A549 (cell line): ENCODE results near the gene TPO. TPM values are rescaled to one million over a fixed set of nuclear protein-coding genes. Genes with fewer than 3 reads are reported as not detected.

ENCODE experiments used
- ATAC-seq, 2 experiments: fragments of 200-7000 bp in 1 of 2; fragments of >200 bp in 1 of 2; cut with Nextera tagmentation in 1 of 2; cut with Tn5 transposase in 1 of 2; 3 replicates each; pipeline versions ENCODE4 v1.8.0 to v1.9.1; 2018 to 2020; ENCODE audit warnings: mild to moderate bottlenecking in 1 of 2, moderate library complexity in 1 of 2
- CTCF ChIA-PET: fragments of 300-600 bp; sonication (Branson Sonifier 250); formaldehyde crosslinking; extraction: SDS; loops from one replicate; lab custom pipeline; 2021; ENCODE audit warnings: antibody characterized with exemption, inconsistent platforms; lab: Yijun Ruan, JAX
- POLR2A ChIA-PET: fragments of 350-600 bp; formaldehyde crosslinking; extraction: SDS; loops from one replicate; lab custom pipeline; 2021; ENCODE audit warnings: antibody characterized with exemption, inconsistent platforms; lab: Yijun Ruan, JAX
- DNase-seq, 2 experiments: peaks; one replicate each; pipeline versions ENCODE4 v3.0.0 to v3.0.0-alpha.2; 2011 to 2016; ENCODE audit warnings: low read depth in 1 of 2, low spot score in 1 of 2
- FAIRE-seq: peaks from 2 replicates; lab custom pipeline; 2011; peaks lifted over from hg19 to GRCh38; lab: Jason Lieb, UNC
- H3K27ac ChIP-seq, 2 experiments: fragments of >200 bp; sonication (Bioruptor Twin); formaldehyde crosslinking; 3 replicates each; pipeline ENCODE4 v1.5.1; 2016 to 2017
- H3K4me1 ChIP-seq: fragments of >200 bp; sonication (Bioruptor Twin); formaldehyde crosslinking; 3 replicates; pipeline ENCODE4 v1.6.1; 2016
- H3K4me2 ChIP-seq: fragments of >200 bp; sonication (Bioruptor Twin); formaldehyde crosslinking; 3 replicates; pipeline ENCODE4 v1.6.1; 2016
- H3K4me3 ChIP-seq: fragments of >200 bp; sonication (Bioruptor Twin); formaldehyde crosslinking; 3 replicates; pipeline ENCODE4 v1.5.1; 2016
- H3K9me3 ChIP-seq: fragments of >200 bp; sonication (Bioruptor Twin); formaldehyde crosslinking; 3 replicates; pipeline ENCODE4 v1.6.1; 2016
- BCL3 ChIP-seq: fragments of >200 bp; sonication (Bioruptor Twin); formaldehyde crosslinking; IDR thresholded peaks from 3 replicates; pipeline ENCODE4 v1.6.1; 2016
- BHLHE40 ChIP-seq: IDR thresholded peaks from 2 replicates; pipeline ENCODE4 v1.6.1; 2012; ENCODE audit warnings: low read depth, low read length, inconsistent platforms
- CBX2 ChIP-seq: fragments of 200-600 bp; sonication (generic); IDR thresholded peaks from 2 replicates; pipeline ENCODE4 v1.6.1; 2016; ENCODE audit warnings: low read depth, mild to moderate bottlenecking, borderline replicate concordance
- CHD2 ChIP-seq: fragments of 150-350 bp; IDR thresholded peaks from 2 replicates; pipeline ENCODE4 v1.6.1; 2014; ENCODE audit warnings: low read length; ENCODE audit not compliant: partially characterized antibody
- EHMT2 ChIP-seq: fragments of 200-600 bp; sonication (generic); IDR thresholded peaks from 2 replicates; pipeline ENCODE4 v1.6.1; 2016; ENCODE audit warnings: antibody characterized with exemption, low read depth, mild to moderate bottlenecking, moderate library complexity
- ELK1 ChIP-seq: fragments of 150-350 bp; IDR thresholded peaks from 2 replicates; pipeline ENCODE4 v1.6.1; 2014; ENCODE audit warnings: low read depth, mild to moderate bottlenecking, low read length
- EP300 ChIP-seq, 2 experiments: fragments of >200 bp; sonication (Bioruptor Twin); formaldehyde crosslinking; IDR thresholded peaks; 2 replicates in 1 of 2; 3 replicates in 1 of 2; pipeline ENCODE4 v1.6.1; 2016 to 2017
- FOSL2 ChIP-seq, 2 experiments: fragments of 450-650 bp in 1 of 2; fragments of >200 bp in 1 of 2; sonication (Bioruptor Twin) in 1 of 2; formaldehyde crosslinking; IDR thresholded peaks; 2 replicates each; pipeline versions ENCODE4 v1.5.0 to v1.6.1; 2016 to 2020; ENCODE audit warnings: mild to moderate bottlenecking in 1 of 2, moderate library complexity in 1 of 2
- HEYL ChIP-seq: fragments of 250-450 bp; sonication (Bioruptor Pico); IDR thresholded peaks from 2 replicates; pipeline ENCODE4 v1.8.0; 2021; ENCODE audit warnings: mild to moderate bottlenecking, moderate library complexity
- HMGXB4 ChIP-seq: fragments of 250-450 bp; sonication (Bioruptor Pico); IDR thresholded peaks from 2 replicates; pipeline ENCODE4 v1.5.0; 2021; ENCODE audit warnings: mild to moderate bottlenecking, moderate library complexity, borderline replicate concordance
- HOXB13 ChIP-seq: fragments of 250-450 bp; sonication (Bioruptor Pico); IDR thresholded peaks from 2 replicates; pipeline ENCODE4 v1.5.0; 2020; ENCODE audit warnings: low read depth, mild to moderate bottlenecking, moderate library complexity
- HOXB5 ChIP-seq: fragments of 250-450 bp; sonication (Bioruptor Pico); IDR thresholded peaks from 2 replicates; pipeline ENCODE4 v1.5.0; 2020; ENCODE audit warnings: mild to moderate bottlenecking, moderate library complexity
- JUNB ChIP-seq: fragments of >200 bp; sonication (Bioruptor Twin); formaldehyde crosslinking; IDR thresholded peaks from 2 replicates; pipeline ENCODE4 v1.6.1; 2016
- MAFK ChIP-seq: fragments of 450-650 bp; IDR thresholded peaks from 2 replicates; pipeline ENCODE4 v1.6.1; 2014; ENCODE audit not compliant: partially characterized antibody
- MAX ChIP-seq: IDR thresholded peaks from 2 replicates; pipeline ENCODE4 v1.6.1; 2012
- MAZ ChIP-seq: fragments of 150-350 bp; IDR thresholded peaks from 2 replicates; pipeline ENCODE4 v1.6.1; 2014; ENCODE audit warnings: antibody characterized with exemption, low read depth, low read length, borderline replicate concordance
- MYC ChIP-seq: IDR thresholded peaks from 2 replicates; pipeline ENCODE4 v1.6.1; 2012; ENCODE audit warnings: mild to moderate bottlenecking, inconsistent platforms, low read length, improper control_type of control experiment, borderline replicate concordance
- NFE2L2 ChIP-seq: fragments of 150-350 bp; conservative IDR thresholded peaks from 2 replicates; pipeline ENCODE4 v1.6.1; 2014; ENCODE audit warnings: low read length
- NPAS2 ChIP-seq: fragments of 250-450 bp; sonication (Bioruptor Pico); IDR thresholded peaks from 2 replicates; pipeline ENCODE4 v1.8.0; 2022; ENCODE audit warnings: mild to moderate bottlenecking, moderate library complexity, borderline replicate concordance
- PBX3 ChIP-seq: IDR thresholded peaks from 2 replicates; pipeline ENCODE4 v1.6.1; 2012
- POLR2AphosphoS2 ChIP-seq: conservative IDR thresholded peaks from 2 replicates; pipeline ENCODE4 v1.6.1; 2012; ENCODE audit warnings: low read length, improper control_type of control experiment, inconsistent platforms
- RAD21 ChIP-seq, 2 experiments: fragments of >200 bp in 1 of 2; sonication (Bioruptor Twin) in 1 of 2; formaldehyde crosslinking in 1 of 2; IDR thresholded peaks in 1 of 2; conservative IDR thresholded peaks in 1 of 2; 2 replicates in 1 of 2; 3 replicates in 1 of 2; pipeline ENCODE4 v1.6.1; 2012 to 2018; ENCODE audit warnings: inconsistent platforms in 1 of 2
- RARB ChIP-seq: fragments of 250-450 bp; sonication (Bioruptor Pico); IDR thresholded peaks from 2 replicates; pipeline ENCODE4 v1.8.0; 2021; ENCODE audit warnings: mild to moderate bottlenecking, moderate library complexity
- REST ChIP-seq: fragments of 200-600 bp; sonication (generic); IDR thresholded peaks from 2 replicates; pipeline ENCODE4 v1.6.1; 2016; ENCODE audit warnings: antibody characterized with exemption, mild to moderate bottlenecking, moderate library complexity
- SMC3 ChIP-seq: fragments of >200 bp; sonication (Bioruptor Twin); formaldehyde crosslinking; IDR thresholded peaks from 3 replicates; pipeline ENCODE4 v1.6.1; 2018; ENCODE audit warnings: inconsistent platforms
- SREBF2 ChIP-seq: fragments of 450-650 bp; IDR thresholded peaks from 2 replicates; pipeline ENCODE4 v1.6.1; 2014; ENCODE audit warnings: mild to moderate bottlenecking, moderate library complexity
- TFCP2L1 ChIP-seq: fragments of 250-450 bp; sonication (Bioruptor Pico); IDR thresholded peaks from 2 replicates; pipeline ENCODE4 v1.5.0; 2021; ENCODE audit warnings: mild to moderate bottlenecking
- TP53 ChIP-seq: fragments of 250-450 bp; sonication (Bioruptor Pico); IDR thresholded peaks from 2 replicates; pipeline ENCODE4 v1.5.0; 2021; ENCODE audit warnings: mild to moderate bottlenecking, moderate library complexity
- ZC3H11A ChIP-seq: fragments of 450-650 bp; IDR thresholded peaks from 2 replicates; pipeline ENCODE4 v1.6.1; 2014; ENCODE audit warnings: antibody characterized with exemption, mild to moderate bottlenecking
- ZFP36 ChIP-seq: fragments of 450-650 bp; IDR thresholded peaks from 2 replicates; pipeline ENCODE4 v1.6.1; 2014; ENCODE audit warnings: borderline replicate concordance; ENCODE audit not compliant: partially characterized antibody
- WGBS: methylation state at CpG from one replicate; pipeline ENCODE4 v1.1.6; 2017; ENCODE audit errors: missing lambda C conversion rate; 5-methylcytosine and 5-hydroxymethylcytosine counted together
- polyA plus RNA-seq, 4 experiments: library from polyadenylated mRNA; depleted of rRNA in 3 of 4; stranded (reverse); fragments of >200 nt; fragmentation: RNase III in 1 of 4; extraction: RNeasy Plus Mini Kit Qiagen cat#74134 plus additional on column Dnase treatment in 1 of 4; gene quantifications; 2 replicates in 3 of 4; 3 replicates in 1 of 4; pipeline ENCODE4 v1.2.3, GENCODE V29; 2011 to 2017

Gene TPO
- polyA plus RNA-seq, 2 of the 4 experiments (the other 2 are of a cell fraction), result 0.05 TPM; not detected in 1

- Histone ChIP-seq H3K9me3 (no peaks in the 10 kb centered on the region; the same call in 2 of the 3 replicates), H3K4me2 (no peak overlapping the region), H3K4me3 (no peak overlapping the region), H3K4me1 (no peaks in the 10 kb centered on the region), H3K27ac (no peak overlapping the region)
- TF ChIP-seq RARB (CRISPR knock-in tag) (no peak), REST (no peak), BHLHE40 (no peak), MAFK (no peak), NPAS2 (CRISPR knock-in tag) (no peak), TFCP2L1 (CRISPR knock-in tag) (no peak), HMGXB4 (CRISPR knock-in tag) (no peak), CBX2 (no peak), EHMT2 (no peak), ZC3H11A (no peak), TP53 (no peak), POLR2AphosphoS2 (no peak), HEYL (CRISPR knock-in tag) (no peak), ZFP36 (no peak), SREBF2 (no peak), MYC (no peak), MAZ (no peak)
- CTCF ChIA-PET, result no interaction called here
- DNase-seq (no peak), ATAC-seq (no peak), FAIRE-seq (no peak)
- POLR2A ChIA-PET, result no interaction called here
- 57% methylated on average over 6 of the region's 6 CpGs for WGBS
These were observed 25.7 kb downstream of the TPO start for GRCh38 chr2:1438972-1439371.

- no peaks in the 10 kb centered on the region for H3K4me1 ChIP-seq
- POLR2A ChIA-PET, result no interaction called here
- FAIRE-seq (no peak), ATAC-seq (no peak), DNase-seq (no peak)
- no peak overlapping the region for H3K27ac ChIP-seq
- TF ChIP-seq CBX2 (no peak), BCL3 (no peak), HOXB13 (CRISPR knock-in tag) (no peak), ZC3H11A (no peak), HOXB5 (CRISPR knock-in tag) (no peak), CHD2 (no peak), PBX3 (no peak), EP300 (IDR thresholded peaks at IDR 0.05) (no peak), SMC3 (no peak), RAD21 (conservative IDR thresholded peaks at IDR 0.05 in 1 of 2, IDR thresholded peaks at IDR 0.05 in 1 of 2) (no peak), FOSL2 (IDR thresholded peaks at IDR 0.05) (no peak), FOSL2 (CRISPR knock-in tag; IDR thresholded peaks at IDR 0.05) (no peak), JUNB (no peak), ZFP36 (no peak), MAX (no peak), NFE2L2 (no peak), TFCP2L1 (CRISPR knock-in tag) (no peak), ELK1 (no peak)
- CTCF ChIA-PET, result no interaction called here
- WGBS, result 41% methylated on average over 7 of the region's 7 CpGs
- no peaks in the 10 kb centered on the region; the same call in 2 of the 3 replicates for H3K9me3 ChIP-seq
- H3K4me3 ChIP-seq, result no peak overlapping the region
- H3K4me2 ChIP-seq, result no peak overlapping the region
These were observed 27.3 kb downstream of the TPO start for GRCh38 chr2:1440581-1440980.
